NCI-H2107 treated with DMSO at 0.1 percent for 48 hours (cell line): ENCODE data around the gene RNF212B.
"Not testable (repeated sequence)": the region's sequence is repeated elsewhere in the genome, so short reads cannot be mapped to it uniquely, and the experiment has no call there.

Experiments
- DNase-seq: peaks from one replicate; lab custom pipeline; 2025; ENCODE audit not compliant: unreplicated experiment; lab: John Stamatoyannopoulos, UW

RNF212B gene

DNA sequence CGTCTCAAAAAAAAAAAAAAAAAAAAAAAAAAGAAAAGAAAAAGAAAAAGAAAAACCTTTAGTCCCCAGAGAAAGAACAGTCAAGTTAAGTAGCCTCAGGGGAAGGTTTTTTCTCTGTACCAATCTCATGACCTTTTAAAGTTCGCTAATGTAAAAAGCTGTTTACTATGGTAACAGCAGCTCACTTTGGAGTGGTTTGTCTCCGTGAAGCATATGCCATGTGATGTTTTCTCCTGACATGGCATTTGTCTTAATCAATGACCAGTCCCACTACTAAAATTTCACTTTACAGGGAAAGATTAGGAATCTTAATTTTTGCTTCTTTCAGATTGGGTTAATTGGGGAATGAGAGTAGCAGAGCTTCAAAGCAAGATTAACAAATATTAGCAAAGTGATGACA lies 4.3 kb downstream of the RNF212B start:
- no peak for DNase-seq

DNA sequence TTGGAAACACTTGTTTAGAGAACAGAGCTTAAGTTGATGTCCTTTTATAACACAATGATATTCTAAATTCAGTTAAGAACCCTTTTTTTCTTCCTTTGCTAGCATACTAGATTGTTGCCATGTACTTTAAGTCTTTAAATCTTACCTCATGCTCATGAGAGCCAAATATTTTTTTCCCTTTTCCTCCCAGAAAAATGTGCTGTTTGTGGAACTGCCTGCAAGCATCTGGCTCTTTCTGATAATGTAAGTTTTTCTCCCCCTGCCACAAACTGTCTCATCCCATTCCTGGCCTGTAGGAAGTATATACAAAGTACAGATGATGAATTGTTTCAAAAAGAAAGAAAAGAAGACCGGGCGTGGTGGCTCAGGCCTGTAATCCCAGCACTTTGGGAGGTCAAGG lies 5.3 kb downstream of the RNF212B start:
- no peak for DNase-seq

DNA sequence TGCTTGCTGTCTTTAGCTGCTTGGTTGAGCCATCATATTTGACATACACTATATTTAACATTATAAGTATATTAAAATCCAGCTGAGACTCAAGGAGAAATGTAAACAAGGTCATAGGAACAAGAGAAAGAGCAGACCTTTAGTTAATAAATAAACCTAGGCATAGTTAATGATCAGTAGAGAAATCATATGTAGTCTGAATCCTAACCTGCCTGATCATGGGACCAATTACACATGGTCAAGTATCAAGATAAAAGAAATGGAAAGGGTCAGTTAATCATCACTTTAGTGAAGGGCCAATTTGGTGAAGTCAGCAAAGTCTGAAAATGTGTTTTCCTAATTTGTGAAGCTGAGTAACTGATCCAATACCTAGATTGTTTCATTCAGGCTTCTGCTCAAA lies 7.5 kb downstream of the RNF212B start:
- DNase-seq: no peak

DNA sequence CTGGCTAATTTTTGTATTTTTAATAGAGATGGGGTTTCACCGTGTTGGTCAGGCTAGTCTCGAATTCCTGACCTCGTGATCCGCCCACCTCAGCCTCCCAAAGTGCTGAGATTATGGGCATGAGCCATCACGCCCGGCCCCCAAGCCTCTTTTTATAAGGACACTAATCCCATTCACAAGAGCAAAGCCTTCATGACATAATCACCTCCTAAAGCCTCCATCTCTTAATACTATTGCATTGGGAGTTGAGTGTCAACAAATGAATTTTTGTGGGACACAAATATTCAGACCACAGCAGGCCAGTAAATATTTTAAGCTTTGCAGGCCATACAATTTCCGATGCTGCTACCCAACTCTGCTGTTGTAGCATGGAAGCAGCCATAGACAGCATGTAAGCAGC lies 10.9 kb downstream of the RNF212B start:
- no peak for DNase-seq

DNA sequence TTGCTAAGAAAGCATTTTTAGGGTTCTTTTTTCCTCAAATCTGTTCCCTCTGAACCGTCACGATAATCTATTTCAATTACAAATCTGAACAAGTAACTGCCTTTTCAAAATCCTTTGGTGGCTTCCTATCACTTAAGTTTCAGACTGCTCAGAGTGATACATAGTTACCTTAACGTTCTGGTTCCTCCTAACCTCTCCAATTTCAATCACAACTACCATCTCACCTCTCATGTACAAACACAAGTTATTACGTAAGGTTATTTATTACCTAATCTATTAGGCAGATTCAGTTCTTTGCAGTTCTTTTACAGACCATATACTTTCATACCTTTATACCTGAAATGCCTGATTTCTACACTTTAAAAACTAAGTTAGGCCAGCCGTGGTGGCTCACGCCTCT lies 12.1 kb downstream of the RNF212B start:
- no peak for DNase-seq

DNA sequence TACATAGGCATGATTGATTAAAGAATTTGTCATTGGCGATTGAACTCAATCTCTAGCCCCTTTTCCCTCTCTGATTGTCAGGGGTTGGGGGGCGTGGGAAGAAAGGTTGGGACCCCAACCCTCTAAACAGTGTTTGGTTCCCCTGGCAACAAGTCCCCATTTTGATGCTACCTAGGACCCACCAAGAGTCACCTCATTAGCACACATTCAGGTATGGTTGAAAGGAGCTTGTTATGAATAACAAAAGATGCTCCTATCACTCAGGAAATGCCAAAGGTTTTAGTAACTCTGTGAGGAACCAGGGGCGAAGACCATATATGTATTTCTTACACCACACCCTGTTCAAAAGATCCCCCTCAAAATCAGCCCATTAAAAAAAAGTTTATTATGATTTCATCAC lies 14.3 kb downstream of the RNF212B start:
- no peak for DNase-seq

DNA sequence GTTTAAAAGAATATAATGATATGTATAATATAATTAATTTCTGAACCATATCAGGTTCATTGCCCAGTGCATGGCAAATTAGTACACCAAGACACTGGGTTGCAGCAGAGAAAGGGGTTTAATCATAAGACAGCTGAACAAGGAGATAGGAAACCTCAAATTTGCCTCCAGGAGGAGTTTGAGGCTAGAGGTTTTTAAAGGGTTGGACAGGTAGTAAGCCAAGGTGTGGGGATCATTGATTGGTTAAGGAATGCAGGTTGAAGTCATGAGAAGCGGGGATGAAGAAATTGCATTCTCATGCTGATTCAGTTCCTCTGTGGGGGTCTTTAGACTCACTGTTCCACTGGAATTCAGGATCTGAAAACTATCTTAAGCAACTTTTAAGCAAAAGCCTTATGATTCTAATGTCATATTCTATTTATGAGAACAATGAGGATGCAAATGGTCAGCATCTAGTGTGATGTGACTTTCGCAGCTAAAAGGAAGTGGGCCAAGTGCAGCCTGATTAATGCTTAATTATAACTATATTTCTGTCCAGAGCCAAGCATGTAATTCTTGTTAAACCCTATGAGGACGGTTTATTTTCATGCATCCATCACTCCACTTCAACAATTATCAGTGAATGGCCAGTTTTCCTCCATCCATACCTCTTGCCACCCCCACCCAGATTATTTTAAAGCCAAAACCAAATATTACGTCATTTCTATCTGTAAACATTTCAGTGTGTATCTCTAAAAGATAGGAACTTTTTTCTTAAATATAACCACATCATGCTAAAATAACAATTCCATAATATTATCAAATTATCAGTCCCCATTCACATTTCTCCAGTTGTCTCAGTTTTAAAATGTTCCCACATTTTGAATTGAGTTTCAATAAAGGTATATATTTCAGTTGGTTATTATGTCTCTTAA lies 14.9 kb downstream of the RNF212B start:
- DNase-seq: no peak

DNA sequence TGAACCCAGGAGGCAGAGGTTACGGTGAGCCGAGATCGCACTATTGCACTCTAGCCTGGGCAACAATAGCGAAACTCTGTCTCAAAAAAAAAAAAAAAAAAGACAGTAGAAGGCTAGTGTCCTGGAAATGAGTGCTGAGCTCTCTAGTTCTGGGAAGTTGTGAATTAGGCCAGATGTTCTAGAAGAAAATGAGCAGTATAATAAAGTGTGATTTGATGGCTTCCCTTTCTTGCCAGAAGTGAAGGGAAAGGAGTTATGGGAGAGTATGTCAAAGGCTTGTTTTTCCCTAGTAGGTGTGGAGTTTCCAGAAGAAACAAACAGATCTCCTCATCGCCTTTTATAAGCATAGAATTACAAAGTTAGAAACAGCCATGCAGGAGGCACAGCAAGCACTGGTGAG lies 20.5 kb downstream of the RNF212B start:
- DNase-seq: no peak

DNA sequence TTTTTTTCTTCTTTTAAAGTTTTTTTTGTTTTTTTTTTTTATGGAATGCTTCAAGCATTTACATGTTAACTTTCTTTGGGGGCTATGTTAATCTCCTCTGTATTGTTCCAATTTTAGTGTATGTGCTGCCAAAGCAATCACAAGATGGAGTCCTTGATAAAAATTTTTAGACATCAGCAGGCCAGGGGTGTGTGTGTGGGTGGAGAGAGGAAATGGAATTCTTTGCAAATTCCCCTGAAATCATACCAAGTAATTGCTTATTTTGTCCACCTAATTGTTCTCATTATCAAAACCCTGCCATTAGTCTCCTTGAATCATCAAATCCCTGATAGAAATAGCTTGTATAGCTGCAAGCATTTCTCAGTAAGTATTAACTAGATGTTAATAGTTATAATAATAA lies 21.7 kb downstream of the RNF212B start:
- DNase-seq: no peak

DNA sequence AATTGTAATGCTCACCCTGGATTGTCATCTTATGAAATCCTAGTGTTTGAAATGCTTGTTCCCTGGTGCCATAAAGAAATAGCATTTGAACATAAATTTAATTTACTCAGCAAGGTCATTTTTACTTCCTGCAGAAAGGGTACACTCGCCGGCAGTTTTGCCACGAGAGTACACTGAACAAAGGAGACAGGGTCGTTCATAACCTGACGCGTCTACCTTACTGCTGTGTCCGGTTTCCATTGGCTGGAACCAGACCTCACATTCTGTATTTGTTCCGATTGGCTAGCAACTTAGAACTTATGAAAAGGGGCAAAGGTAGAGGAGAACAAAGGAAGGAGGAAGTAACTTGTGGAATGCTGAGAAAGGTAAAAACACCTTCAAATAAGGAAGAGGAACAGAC lies 23.1 kb downstream of the RNF212B start:
- not testable (repeated sequence) for DNase-seq

DNA sequence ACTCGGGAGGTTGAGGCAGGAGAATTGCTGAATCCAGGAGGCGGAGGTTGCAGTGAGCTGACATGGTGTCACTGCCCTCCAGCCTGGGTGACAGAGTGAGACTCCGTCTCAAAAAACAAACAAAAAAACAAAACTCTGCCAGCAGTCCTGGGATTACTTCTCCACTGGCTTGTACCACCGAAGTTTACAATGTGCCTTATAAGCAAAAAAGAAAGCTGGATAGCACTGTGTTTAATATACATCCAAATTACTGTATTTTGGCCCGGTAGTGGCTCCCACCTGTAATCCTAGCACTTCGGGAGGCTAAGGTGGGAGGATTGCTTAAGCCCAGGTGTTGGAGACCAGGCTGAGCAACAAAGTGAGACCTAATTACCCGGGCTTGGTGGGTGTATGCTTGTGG lies 31.5 kb downstream of the RNF212B start:
- no peak for DNase-seq

DNA sequence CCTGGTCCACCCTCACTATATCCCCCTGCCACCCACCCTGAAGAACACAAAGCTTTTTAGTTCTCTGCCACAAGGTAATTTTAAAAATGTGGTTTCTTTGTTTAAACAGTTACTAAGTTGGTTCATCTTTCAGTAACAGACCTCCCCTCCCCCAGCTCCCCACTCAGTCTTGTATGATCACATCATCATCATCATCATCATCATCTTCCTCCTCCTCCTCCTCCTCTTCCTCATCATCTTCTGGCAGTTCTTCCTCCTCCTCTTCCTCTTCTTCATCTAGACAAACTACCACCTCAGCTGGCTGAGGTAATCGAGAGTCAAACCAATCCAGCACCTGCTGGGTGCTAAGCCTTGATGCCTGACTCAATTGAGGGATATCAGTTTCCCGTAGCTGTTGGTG lies 37.7 kb downstream of the RNF212B start:
- DNase-seq: no peak

DNA sequence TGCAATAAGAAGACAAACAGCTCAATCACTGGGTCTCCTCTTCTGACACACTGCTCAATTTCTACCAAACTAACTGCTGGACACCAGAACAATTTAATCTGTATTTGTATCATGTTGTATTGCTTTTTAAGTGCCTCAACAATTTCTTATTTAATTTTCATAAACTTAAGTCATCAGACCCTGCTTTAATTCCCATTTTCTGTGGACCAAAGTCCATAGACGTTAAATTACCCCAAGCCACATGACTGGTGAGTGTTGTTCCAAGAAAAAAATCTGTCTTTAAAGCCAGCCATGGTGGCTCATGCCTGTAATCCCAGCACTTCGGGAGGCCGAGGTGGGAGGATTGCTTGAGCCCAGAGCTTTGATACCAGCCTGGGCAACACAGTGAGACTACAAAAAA lies 39.5 kb downstream of the RNF212B start:
- no peak for DNase-seq

DNA sequence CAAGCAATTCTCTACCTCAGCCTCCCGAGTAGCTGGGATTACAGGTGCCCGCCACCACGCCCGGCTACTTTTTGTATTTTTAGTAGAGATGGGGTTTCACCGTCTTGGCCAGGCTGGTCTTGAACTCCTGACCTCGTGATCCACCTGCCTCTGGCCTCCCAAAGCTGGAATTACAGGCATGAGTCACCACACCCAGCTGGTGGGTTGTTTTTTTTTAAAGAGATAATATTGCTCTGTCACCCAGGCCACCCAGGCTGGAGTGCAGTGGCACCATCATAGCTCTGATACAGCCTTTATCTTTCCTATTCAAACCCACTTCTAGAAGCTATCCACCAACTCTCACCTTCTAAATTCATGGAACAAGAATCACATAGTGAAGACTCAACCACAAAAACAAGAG lies 40.2 kb downstream of the RNF212B start:
- not testable (repeated sequence) for DNase-seq

DNA sequence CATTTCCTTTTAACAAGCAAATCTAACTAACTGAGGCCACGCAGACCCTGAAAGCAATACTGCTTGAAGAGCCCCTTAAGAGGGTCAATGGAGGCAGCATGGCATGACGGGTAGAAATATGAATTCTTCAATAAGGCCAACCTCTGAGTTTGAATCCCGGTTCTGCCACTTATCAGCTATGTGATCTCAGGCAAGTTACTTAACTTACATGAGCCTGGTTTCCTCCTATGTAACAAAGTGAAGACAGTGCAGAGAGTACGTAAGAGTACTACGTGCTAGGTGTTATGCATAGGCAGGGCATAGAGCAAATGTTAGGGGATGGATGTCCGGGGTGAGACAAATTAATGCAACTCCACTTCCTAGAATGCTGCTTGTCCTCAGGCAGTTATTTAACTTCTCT lies 43.5 kb downstream of the RNF212B start:
- DNase-seq: no peak

DNA sequence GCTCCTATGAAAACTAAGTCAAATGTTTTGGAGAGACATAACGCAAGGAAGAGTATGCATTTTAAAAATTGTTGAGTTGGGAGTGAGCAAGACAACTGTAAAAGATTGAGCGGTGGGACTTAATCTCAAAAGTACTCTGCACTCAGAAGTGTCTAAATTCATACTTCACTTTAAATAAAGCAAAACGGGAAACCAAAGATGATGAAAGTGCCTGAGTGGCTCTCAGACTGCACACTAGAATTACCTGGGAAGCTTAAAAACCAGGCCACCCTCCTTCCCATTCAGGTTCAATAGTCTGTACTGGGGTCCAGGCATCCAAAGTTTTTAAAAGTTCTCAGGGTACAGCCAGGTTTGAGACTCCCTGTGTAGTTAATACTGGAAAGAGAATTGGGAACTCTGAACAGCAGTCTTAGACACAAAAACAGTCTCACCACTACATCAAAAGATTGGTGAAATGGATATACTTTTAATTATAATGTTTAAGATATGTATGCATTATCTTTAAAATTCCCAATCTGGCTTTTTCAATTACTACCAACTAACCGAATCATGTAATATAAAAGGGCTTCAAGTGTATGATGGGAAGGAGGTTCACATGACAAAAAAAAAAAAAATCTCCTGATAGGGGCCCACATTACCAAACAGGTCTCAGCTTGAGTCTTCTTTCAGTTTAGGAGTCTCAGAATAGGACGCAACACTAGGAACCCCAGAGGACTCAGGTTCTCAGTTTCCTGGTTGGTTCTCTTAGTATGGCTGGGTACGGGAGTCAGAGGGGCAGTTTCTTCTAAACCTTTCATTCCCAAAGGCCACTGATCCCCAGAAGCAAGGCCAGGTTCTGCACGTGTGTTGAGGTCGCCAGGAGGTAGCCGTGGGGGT lies 47.2 kb downstream of the RNF212B start:
- DNase-seq: peak; percentile 35

DNA sequence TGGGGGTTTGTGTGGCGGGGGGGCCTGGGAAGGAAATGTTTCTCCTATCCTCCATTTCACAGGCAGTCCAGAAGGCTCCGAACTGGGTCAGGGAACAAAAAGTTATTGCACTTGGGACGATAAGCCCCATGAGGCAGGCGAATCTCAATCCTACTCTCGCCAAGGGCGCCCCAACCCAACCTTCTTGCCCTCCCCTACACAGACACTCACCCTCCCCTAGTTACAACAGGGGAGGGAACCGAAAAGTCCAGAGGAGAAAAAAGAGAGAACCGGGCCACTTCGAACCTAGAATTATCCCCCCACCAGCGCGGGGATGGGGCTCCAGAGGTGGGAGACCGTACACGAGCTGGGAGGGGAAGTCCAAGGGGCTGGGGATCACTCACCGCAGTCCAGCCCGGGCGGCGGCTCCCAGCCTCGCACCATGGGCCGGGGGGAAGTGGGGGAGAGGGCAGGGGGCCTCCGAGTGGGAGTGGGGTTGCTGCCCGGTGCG lies 47.8 kb downstream of the RNF212B start:
- peak; percentile 41 for DNase-seq

DNA sequence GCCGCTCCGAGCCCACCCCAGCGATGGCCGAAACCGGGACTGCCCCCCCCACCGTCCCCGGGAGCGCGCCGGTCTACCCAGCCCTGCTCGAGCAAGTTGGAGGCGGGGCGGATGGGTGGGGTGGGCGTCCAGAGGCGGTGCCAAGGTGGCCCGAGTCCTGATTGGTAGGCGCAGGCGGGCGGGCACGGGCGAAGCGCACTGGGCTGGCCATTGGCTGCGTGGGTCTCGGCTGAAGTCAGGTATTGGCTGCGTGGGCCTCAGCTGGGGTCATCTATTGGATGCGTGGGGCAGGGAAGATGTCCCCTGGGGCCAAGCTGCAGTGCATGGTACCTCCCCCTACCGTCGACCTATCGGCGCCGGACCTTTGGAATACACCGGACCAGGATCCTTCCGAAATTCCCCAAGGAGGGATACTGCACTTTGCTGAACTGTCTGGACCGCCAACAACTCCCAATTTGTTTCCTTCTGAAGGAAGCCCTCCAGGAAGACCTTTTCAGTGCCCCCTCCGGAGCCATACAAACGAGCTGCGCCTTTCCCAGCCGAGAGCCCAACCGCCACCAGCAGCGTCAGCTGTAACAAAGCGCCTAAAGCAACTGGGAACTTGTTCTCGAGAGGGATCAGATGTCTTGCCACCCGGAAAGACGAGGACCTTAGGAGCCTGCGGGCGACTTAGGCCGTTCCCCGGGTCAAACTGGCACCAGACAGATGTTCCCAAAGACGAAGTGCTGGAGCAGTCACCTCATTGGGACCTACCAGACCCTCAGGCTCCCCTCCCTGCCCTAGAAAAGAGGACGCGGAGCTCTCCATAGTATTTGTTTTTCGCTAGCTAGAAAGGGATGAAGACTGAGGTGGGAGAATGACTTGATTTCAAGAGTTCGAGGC lies 48.5 kb downstream of the RNF212B start, which contains the start of gene HOMEZ:
TSS of gene HOMEZ (minus strand) at position 113 of the 882 bp plus-strand sequence. CDS start 180 bp downstream, outside the sequence.
- DNase-seq: peak; percentile 99

DNA sequence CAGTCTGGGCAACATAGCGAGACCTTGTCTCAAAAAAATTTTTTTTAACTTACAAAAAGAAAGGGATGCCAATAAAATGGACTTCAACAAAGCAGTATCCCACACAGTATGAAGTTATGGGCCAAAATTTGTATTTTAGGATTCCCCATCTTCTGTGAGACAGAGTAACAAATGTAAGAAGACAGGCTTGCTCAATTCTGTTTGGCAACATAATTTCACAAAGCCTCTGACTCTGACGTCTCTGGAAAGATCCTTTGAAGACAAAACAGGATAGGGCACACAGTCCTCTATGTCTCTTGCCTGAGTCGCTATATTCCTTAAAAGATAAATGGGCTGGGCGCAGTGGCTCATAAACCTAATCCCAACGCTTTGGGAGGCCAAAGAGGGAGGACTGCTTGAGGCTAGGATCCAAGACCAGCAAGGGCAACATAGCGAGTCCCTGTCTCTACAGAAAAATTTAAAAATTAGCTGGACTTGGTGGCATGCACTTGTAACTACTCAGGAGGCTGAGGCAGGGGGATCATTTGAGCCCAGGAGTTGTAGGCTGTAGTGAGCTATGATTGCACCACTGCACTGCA lies 49.3 kb downstream of the RNF212B start:
- DNase-seq: no peak
